ENCODE data around the gene PFDN1.
A peak's percentile ranks its signal among the peaks of the same experiment; 100 is the strongest.

Gene PFDN1

DNA sequence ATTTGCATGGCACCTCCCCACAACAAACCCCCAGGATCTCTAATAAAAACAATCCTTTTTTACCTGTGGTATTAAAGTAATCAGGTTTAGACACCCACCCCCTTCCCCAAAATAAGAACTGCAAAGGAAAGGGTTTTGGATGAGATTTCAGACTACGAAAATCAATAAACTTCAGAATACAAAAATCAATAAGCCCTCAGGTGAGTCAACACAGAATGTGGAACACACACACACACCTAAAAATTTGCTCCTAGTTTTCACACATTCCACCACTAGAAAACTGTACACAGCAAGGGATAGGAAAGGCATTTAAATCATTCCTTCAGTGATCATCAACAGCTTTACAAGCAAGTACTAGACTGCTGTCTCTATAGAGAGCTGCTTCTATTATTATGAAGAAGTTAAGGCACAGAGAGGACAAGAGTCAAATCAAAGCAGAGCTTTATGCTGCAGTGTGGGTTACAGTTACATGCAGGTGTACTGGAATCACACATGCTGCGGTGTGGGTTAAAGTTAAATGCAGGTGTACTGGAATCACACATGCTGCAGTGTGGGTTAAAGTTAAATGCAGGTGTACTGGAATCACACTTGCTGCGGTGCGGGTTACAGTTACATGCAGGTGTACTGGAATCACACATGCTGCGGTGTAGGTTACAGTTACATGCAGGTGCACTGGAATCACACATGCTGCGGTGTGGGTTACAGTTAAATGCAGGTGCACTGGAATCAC lies 36.3 kb downstream of the PFDN1 start:
- TF ChIP-seq, protein P1, sequence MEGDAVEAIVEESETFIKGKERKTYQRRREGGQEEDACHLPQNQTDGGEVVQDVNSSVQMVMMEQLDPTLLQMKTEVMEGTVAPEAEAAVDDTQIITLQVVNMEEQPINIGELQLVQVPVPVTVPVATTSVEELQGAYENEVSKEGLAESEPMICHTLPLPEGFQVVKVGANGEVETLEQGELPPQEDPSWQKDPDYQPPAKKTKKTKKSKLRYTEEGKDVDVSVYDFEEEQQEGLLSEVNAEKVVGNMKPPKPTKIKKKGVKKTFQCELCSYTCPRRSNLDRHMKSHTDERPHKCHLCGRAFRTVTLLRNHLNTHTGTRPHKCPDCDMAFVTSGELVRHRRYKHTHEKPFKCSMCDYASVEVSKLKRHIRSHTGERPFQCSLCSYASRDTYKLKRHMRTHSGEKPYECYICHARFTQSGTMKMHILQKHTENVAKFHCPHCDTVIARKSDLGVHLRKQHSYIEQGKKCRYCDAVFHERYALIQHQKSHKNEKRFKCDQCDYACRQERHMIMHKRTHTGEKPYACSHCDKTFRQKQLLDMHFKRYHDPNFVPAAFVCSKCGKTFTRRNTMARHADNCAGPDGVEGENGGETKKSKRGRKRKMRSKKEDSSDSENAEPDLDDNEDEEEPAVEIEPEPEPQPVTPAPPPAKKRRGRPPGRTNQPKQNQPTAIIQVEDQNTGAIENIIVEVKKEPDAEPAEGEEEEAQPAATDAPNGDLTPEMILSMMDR (conservative IDR thresholded peaks at IDR 0.05; ENCODE audit: control insufficient read depth, insufficient read depth, low read depth, low read length): no peak
- DNase-seq (ENCODE audit: low read depth): no peak
- H3K4me3 ChIP-seq (ENCODE audit: control insufficient read depth, low read depth, low read length): no peak overlapping the region

DNA sequence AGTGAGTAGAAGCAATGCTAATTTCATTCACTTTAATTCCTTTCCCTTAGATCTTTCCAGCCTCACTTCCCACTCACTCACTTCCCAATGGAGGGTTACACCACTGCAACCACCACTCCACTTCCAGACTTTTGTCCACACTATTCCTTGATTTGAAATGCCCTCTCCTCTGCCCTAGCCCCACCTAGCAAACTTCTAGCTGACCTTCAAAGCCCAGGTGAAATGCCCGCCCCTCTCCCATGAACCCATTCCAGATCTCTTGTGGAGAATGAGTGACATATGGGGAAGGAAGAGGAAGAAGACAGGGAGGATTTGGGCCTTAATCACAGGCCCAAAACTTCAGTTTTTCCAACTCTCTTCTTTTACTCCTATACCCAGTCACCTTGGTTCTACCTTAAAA lies 37.1 kb downstream of the PFDN1 start:
- TF ChIP-seq, protein P1 (conservative IDR thresholded peaks at IDR 0.05; ENCODE audit: control insufficient read depth, insufficient read depth, low read depth, low read length): no peak
- DNase-seq (ENCODE audit: low read depth): no peak
- no peak overlapping the region for H3K4me3 ChIP-seq (ENCODE audit: control insufficient read depth, low read depth, low read length)

DNA sequence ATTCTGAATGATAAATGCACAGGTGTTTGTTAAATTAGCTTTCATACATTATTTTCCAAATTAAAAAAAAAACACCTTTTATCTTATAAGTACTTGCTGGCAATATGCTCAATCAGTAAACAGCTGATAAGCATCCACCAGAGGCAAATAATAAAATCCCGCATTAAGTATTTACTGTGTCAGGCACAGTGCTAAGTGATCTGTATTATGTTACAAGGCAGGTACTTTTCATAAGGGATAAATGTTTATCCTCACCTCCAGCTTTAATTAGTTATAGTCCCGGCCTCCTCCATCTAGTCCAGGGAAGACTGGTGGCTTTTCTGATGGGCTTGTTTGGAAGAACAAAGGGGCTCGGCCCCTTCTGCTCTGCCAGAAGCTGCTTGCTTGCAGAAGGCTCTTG lies 40.1 kb downstream of the PFDN1 start:
- TF ChIP-seq, protein P1 (conservative IDR thresholded peaks at IDR 0.05; ENCODE audit: control insufficient read depth, insufficient read depth, low read depth, low read length): no peak
- DNase-seq (ENCODE audit: low read depth): no peak
- no peak overlapping the region for H3K4me3 ChIP-seq (ENCODE audit: control insufficient read depth, low read depth, low read length)

DNA sequence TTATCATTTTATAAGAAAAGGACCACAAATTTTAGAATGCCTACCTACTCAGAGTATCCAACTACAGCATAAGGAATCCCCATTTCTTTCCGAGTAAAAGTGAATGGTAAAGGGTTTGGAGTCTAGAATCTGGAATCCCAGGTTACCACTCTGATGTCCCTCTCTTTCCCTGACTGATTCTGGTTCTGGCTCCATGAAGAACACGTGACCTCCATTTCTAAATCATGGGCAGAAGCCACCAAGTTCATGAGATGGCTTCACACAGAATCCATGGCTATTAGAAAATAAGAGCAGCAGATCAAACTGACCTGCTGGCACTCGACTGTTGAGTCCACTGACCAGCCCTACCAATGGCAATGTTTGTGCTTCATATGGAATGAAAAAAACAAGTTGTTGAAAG lies 40.7 kb downstream of the PFDN1 start:
- H3K4me3 ChIP-seq (ENCODE audit: control insufficient read depth, low read depth, low read length): no peak overlapping the region
- TF ChIP-seq, protein P1 (conservative IDR thresholded peaks at IDR 0.05; ENCODE audit: control insufficient read depth, insufficient read depth, low read depth, low read length): no peak
- DNase-seq (ENCODE audit: low read depth): no peak

DNA sequence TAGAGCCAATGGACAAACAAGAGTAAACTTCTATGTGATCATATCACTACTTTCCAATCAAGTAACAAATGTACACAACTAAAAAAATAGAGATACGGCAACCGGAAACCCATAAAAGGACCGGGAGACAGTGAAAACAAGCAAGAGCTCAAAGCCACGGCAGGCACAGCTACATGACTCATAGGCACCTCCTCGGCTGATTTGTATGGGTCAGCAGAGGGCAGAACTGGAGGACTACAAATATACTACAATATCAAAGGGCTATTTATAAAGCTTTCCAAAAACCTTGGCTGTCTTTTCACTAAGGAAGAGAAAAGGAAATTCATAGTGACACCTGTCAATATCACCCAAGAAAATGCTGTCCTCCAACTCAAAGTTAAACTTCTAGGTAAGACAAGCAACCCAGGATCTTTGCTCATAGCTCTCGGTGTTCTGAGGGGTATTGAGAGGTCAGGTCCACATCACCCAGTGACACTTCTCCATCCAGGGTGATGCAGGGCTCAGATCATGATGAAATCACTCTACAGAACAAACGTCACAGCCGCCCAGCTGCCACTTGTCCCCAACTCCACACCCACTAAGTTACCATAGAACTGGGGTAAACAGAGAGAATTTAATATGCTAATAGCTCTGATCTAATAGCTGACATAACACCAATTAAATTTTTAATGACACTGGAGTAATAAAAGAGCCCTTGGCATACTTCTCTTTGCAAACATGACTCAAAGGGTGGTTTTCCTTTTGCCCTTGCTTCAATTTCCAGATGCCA lies 41.3 kb downstream of the PFDN1 start:
- H3K4me3 ChIP-seq (ENCODE audit: control insufficient read depth, low read depth, low read length): no peak overlapping the region
- peak; percentile 90 for DNase-seq (ENCODE audit: low read depth)
- TF ChIP-seq, protein P1 (conservative IDR thresholded peaks at IDR 0.05; ENCODE audit: control insufficient read depth, insufficient read depth, low read depth, low read length): peak; percentile 19

DNA sequence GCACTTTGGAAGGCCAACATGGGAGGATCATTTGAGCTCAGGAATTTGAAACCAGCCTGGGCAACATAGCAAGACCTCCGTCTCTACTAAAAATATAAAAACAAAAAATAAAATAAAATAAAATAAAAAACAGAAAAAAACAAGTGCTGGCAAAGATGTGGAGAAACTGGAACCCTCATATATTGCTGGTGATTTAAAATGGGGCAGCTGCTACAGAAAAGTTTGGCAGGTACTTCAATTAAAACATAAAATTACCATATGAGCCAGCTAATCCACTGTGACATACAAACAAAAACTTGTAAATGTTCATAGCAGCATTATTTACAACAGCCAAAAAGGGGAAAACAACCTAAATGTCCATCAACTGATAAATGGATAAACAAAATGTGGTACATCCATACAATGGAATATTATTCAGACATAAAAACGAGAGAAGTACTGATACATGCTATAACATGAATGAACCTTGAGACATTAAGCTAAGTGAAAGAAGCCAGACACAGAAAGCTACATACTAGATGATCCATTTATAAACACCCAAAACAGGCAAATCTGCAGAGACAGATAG lies 42.7 kb downstream of the PFDN1 start:
- no peak for DNase-seq (ENCODE audit: low read depth)
- no peak overlapping the region for H3K4me3 ChIP-seq (ENCODE audit: control insufficient read depth, low read depth, low read length)
- TF ChIP-seq, protein P1 (conservative IDR thresholded peaks at IDR 0.05; ENCODE audit: control insufficient read depth, insufficient read depth, low read depth, low read length): no peak

Data from fibroblast of mammary gland (primary cell).